NT2/D1 (cell line): ENCODE results near the gene DNTTIP2.

ENCODE experiments used
- DNase-seq: peaks from one replicate; pipeline ENCODE4 v3.0.0-alpha.2; 2011; ENCODE audit warnings: low read depth, low spot score
- H3K27me3 ChIP-seq: 2 replicates; pipeline ENCODE4 v1.6.0; 2011; ENCODE audit warnings: mild to moderate bottlenecking; ENCODE audit not compliant: insufficient read length, insufficient read depth
- H3K36me3 ChIP-seq: 2 replicates; pipeline ENCODE4 v1.6.1; 2011; ENCODE audit warnings: mild to moderate bottlenecking, low read length, mixed read lengths; ENCODE audit not compliant: insufficient read depth, insufficient read length
- H3K4me1 ChIP-seq: 2 replicates; pipeline ENCODE4 v1.5.1; 2011; ENCODE audit not compliant: insufficient read depth, insufficient read length
- H3K4me3 ChIP-seq: 2 replicates; pipeline ENCODE4 v1.5.1; 2011; ENCODE audit warnings: low read depth; ENCODE audit not compliant: insufficient read length
- H3K9ac ChIP-seq: 2 replicates; pipeline ENCODE4 v1.6.0; 2011; ENCODE audit warnings: low read depth; ENCODE audit not compliant: insufficient read length
- H3K9me3 ChIP-seq: 2 replicates; pipeline ENCODE4 v1.5.1; 2011; ENCODE audit warnings: mild to moderate bottlenecking, low read length; ENCODE audit not compliant: insufficient read depth
- SUZ12 ChIP-seq: IDR thresholded peaks from 2 replicates; pipeline ENCODE4 v1.6.1; 2011; ENCODE audit not compliant: insufficient read length, insufficient read depth; ENCODE audit errors: extremely low read depth
- YY1 ChIP-seq: IDR thresholded peaks from 2 replicates; pipeline ENCODE4 v1.6.1; 2011; ENCODE audit not compliant: insufficient read length, insufficient read depth
- ZNF274 ChIP-seq: IDR thresholded peaks from 2 replicates; pipeline ENCODE4 v1.6.1; 2011; ENCODE audit warnings: mild to moderate bottlenecking, low read depth, low read length

DNTTIP2 gene

DNA sequence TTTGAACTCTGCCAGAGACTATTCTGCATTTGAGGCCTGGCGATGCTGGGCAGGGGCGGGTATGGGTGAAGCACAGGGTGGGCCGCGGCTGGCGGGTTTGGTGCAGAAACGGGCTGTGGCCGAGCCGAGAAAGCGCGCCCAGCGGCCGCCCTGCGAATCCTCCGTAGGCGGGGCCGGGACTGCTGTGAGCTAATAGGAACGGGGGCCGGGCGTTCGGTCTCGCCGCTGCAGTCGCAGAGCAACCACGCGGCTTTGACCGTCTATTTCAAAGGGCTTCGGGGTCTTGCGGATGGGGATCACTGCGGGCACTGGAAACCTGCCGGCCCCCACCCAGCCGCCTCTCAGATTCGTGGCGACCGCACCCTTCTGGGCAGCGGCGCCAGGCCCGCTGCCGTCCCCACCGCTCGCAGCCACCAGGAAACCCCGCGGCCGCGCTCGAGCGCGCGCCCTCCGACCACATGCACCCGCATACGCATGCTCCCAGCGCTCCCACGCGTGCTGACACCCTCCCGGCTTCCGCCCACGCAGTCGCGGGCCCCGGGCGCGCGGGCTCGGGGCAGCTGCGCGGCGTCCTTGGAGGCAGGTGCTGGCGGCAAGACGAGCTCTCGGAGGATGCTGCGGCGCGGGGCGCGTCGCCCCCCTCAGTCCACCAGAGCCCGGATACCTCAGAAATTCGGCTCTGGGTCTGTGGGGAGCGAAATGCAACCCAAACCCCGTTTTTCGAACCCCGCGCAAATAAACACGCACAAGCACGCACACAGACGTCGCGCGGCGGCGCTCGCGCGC is 32.6 kb downstream of the DNTTIP2 start:
- peaks cover 3% of the 10 kb centered on the region for H3K4me1 ChIP-seq

DNA sequence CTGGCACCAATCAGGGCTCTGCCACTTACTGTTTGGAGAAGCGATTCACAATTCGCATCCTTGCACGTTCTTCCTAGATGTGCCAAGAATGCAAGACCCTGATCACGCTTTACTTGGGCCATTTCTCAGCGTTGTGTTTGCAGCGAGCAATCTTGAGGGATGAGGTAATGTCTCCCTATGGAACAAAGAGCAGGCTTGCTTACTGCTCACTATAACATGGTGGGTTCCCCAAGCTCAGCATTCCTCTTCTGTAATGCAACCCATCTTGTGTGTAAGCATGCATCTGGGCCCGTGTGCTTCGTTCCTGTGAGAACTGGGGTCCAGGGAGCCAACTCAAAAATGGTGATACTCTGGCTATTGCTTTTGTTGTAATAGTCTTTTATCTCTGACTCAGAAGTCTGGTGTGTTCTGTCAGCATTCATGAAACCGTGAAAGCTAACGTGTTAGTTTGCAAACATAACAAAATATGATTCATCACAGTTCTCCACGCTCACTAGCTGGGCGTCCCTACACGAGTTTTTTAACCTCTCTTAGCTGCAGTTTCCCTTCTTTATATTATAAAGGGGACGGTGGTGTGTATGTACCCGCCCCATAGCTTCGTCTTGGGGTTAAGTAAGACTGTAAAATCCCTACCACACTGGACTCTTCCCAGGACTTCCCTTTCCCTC is 33.3 kb downstream of the DNTTIP2 start:
- peaks cover 17% of the 10 kb centered on the region for H3K9me3 ChIP-seq
- peaks cover 3% of the 10 kb centered on the region for H3K4me1 ChIP-seq
- H3K27me3 ChIP-seq = no peaks in the 10 kb centered on the region
- peaks cover 14% of the 10 kb centered on the region for H3K36me3 ChIP-seq
- peak overlapping the region; percentile 92 for H3K9ac ChIP-seq
- peak overlapping the region; percentile 89 for H3K4me3 ChIP-seq
- TF ChIP-seq YY1 (no peak), ZNF274 (no peak)
- DNase-seq = peak; percentile 54

More for the DNA sequence above, 32.6 kb downstream of the DNTTIP2 start:
- Histone ChIP-seq H3K4me3 (peak overlapping the region; percentile 89), H3K9me3 (peaks cover 17% of the 10 kb centered on the region), H3K27me3 (no peaks in the 10 kb centered on the region), H3K9ac (peak overlapping the region; percentile 92), H3K36me3 (peaks cover 12% of the 10 kb centered on the region)
- DNase-seq = peak; percentile 82
- TF ChIP-seq SUZ12 = no peak
- no peak for TF ChIP-seq ZNF274
- TF ChIP-seq YY1 = no peak

DNA sequence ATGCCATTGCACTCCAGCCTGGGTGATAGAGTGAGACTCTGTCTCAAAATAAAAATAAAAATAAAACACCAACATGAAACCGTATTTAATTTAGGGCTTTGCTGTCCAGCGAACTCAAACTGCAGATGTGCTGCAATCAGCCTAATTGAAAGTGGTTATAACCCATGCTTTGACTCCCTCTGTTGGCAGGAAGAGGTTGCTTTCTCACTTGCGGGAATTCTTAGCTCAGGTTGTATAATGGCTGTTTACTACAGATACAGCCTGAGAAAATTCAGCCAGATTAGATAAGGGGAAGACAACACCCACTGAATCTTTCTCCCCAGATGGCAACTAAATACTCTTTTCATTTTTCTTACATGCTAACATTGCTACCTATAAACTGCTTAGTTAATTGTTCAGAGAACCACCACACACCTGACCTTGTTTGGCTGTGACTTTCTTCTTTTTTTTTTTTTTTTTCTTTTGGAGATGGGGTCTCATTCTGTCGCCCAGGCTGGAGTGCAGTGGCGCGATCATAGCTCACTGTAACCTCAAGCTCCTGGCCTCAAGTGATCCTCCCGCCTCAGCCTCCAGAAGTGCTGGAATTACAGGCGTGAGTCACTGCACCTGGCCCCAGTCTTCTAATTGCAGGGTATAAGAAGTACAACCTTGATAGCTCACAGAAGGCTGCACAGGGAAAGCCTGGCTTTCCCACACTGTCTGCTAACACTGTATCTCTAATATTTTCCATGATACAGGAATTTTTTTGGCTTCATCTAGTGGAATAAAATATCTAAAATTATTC is 34.6 kb downstream of the DNTTIP2 start:
- DNase-seq = peak; percentile 63
- Histone ChIP-seq H3K4me3 (no peak overlapping the region), H3K36me3 (peaks cover 14% of the 10 kb centered on the region), H3K4me1 (peaks cover 3% of the 10 kb centered on the region), H3K9me3 (peaks cover 5% of the 10 kb centered on the region; the same call in 1 of the 2 replicates), H3K9ac (no peak overlapping the region), H3K27me3 (no peaks in the 10 kb centered on the region)
- TF ChIP-seq SUZ12 (no peak), ZNF274 (no peak), YY1 (no peak)

DNA sequence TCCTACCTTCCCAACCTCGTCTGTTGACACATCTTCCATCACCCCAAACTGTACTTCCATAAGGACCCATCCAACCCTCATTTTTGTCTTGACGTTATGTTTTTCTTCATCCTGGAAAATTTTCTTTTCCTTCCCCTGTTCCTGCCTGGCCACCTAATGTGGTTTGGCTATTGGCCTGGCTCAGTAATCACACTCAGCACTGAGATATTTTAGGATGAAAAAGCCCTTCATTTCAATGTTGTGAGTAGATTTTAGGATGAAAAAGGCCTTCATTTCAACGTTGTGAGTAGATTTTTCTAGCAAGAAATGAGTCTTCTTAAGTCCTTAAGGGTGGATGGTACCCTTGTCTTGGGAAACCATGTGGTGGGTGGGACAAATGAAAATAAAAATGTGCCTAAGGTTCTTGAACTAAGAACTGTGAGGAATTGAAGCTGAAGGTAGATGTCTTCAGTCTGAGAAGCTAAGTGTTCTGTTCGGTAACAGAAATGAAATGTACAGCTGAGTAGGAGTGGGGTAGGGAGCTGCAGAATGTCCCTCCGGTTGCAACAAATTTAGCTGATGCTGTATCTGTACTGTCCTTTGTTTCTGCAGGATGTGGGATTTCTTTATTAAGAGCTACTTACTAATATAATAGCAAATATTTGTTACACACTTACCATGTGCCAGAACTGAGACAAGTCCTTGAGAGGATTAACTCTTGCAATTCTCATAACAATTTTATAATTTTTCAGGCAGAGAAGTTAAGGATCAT is 36.1 kb downstream of the DNTTIP2 start:
- no peak overlapping the region for H3K4me3 ChIP-seq
- H3K9me3 ChIP-seq = peaks cover 5% of the 10 kb centered on the region; the same call in 1 of the 2 replicates
- peaks cover 18% of the 10 kb centered on the region for H3K36me3 ChIP-seq
- no peaks in the 10 kb centered on the region for H3K27me3 ChIP-seq
- TF ChIP-seq SUZ12 (no peak), ZNF274 (no peak), YY1 (no peak)
- H3K4me1 ChIP-seq = peaks cover 3% of the 10 kb centered on the region
- DNase-seq = no peak
- H3K9ac ChIP-seq = no peak overlapping the region

DNA sequence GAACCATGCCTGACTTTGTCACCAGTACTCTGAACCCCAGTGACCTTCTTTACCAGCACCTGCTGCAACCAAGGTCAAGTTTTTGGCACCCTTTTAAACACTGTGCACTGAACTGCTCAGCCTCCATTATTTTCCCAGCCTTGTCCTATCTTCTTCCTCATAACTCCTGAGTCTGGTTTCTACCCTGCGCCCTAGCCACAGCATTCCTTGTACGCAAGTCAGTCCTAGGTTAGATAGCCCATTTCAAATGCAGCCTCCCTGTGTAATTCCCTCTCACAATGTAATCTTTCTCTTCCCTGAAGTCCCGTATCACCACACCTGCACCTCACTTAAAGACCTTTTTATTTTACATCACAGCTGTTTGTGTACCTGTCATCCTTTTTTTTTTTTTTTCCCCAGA is 37.2 kb downstream of the DNTTIP2 start:
- peaks cover 3% of the 10 kb centered on the region for H3K4me1 ChIP-seq
- H3K9ac ChIP-seq = no peak overlapping the region
- no peak overlapping the region for H3K4me3 ChIP-seq
- H3K9me3 ChIP-seq = peaks cover 15% of the 10 kb centered on the region; the same call in 1 of the 2 replicates
- DNase-seq = no peak
- TF ChIP-seq SUZ12 (no peak), YY1 (no peak), ZNF274 (no peak)
- H3K27me3 ChIP-seq = no peaks in the 10 kb centered on the region
- peaks cover 27% of the 10 kb centered on the region for H3K36me3 ChIP-seq

DNA sequence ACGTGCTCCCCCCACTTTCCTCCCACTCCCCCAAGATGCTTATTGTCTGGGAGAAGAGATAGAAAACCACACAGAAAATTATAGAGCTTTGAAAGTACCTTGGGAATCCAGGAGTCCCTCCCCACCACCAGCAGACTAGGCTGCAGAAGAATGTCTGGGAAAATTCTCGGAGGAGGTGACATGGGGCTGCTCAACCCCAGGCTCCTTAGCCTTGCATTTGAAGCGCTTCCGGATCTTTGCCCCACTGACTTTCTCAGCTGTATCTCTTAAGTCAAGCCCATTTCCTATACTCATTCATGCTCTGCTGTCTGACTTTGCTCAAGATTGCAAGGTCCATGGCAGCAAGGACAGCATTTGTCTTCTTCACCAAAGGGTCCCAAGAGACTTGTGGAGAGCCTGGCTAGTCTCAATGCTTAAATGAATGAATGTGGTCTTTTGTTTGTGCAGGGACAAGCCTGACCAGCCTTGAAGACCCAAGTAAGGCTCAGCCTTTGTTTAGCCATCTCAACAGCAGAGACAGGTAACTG is 38.0 kb downstream of the DNTTIP2 start:
- Histone ChIP-seq H3K9ac (no peak overlapping the region), H3K4me3 (no peak overlapping the region), H3K36me3 (peaks cover 27% of the 10 kb centered on the region), H3K27me3 (no peaks in the 10 kb centered on the region), H3K9me3 (peaks cover 18% of the 10 kb centered on the region; the same call in 1 of the 2 replicates), H3K4me1 (peaks cover 3% of the 10 kb centered on the region)
- no peak for DNase-seq
- TF ChIP-seq ZNF274 (no peak), SUZ12 (no peak), YY1 (no peak)

DNA sequence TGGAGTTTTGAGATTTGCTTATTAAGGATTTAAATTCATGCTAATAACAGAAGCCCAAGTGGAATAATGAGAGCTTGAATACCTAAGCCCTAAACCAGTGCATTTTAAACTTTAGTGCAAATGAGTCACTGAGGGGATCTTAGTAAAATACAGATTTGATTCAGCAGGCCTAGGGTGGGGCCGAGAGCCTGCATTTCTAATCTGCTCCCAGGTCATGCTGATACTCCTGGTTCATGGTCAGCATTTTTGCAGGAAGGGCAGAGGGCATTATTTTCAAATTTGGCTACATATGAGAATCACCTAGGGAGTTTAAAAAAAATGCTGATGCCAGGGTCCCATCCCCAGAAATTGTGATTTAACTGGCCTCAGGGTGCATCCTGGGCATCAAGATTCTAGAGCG is 39.3 kb downstream of the DNTTIP2 start:
- H3K36me3 ChIP-seq = peaks cover 27% of the 10 kb centered on the region
- no peaks in the 10 kb centered on the region for H3K4me1 ChIP-seq
- no peak for DNase-seq
- no peak overlapping the region for H3K4me3 ChIP-seq
- H3K27me3 ChIP-seq = no peaks in the 10 kb centered on the region
- peaks cover 27% of the 10 kb centered on the region; the same call in 1 of the 2 replicates for H3K9me3 ChIP-seq
- no peak overlapping the region for H3K9ac ChIP-seq
- no peak for TF ChIP-seq ZNF274
- no peak for TF ChIP-seq SUZ12
- no peak for TF ChIP-seq YY1
